SK-N-SH (cell line): ENCODE data around the gene ARL6IP4. TPM values are rescaled to one million over a fixed set of nuclear protein-coding genes. Genes with fewer than 3 reads are reported as not detected.

ENCODE experiments used
- CTCF ChIA-PET: fragments of 300-600, 350-600 bp; formaldehyde crosslinking; extraction: SDS; loops from one replicate; lab custom pipeline; 2021; lab: Yijun Ruan, JAX
- POLR2A ChIA-PET: fragments of 350-600 bp; sonication (Branson Sonifier 250); formaldehyde crosslinking; extraction: SDS; loops from one replicate; lab custom pipeline; 2020; ENCODE audit warnings: antibody characterized with exemption, inconsistent platforms; lab: Yijun Ruan, JAX
- DNase-seq: peaks from one replicate; pipeline ENCODE4 v3.0.0; 2012
- H2AFZ ChIP-seq: fragments of 200-600 bp; sonication (generic); 2 replicates; pipeline ENCODE4 v1.8.1; 2016; ENCODE audit warnings: antibody characterized with exemption, mild to moderate bottlenecking, low read depth
- H3F3A ChIP-seq: fragments of 200-600 bp; sonication (generic); replicated peaks from 2 replicates; pipeline ENCODE3; 2016; ENCODE audit warnings: antibody characterized with exemption, mild to moderate bottlenecking; ENCODE audit not compliant: insufficient read depth
- H3K27ac ChIP-seq, 2 experiments: fragments of 200-500 bp in 1 of 2; fragments of 200-600 bp in 1 of 2; sonication (Bioruptor generic) in 1 of 2; sonication (generic), shearing (Covaris generic) in 1 of 2; 2 replicates each; pipeline versions ENCODE4 v1.5.1 to v1.6.1; 2014 to 2016; ENCODE audit warnings: low read depth in 2 of 2, inconsistent platforms in 1 of 2, low read length in 1 of 2, mild to moderate bottlenecking in 1 of 2, mixed read lengths in 1 of 2
- H3K27me3 ChIP-seq: fragments of 200-600 bp; sonication (generic), shearing (Covaris generic); 2 replicates; pipeline ENCODE4 v1.6.1; 2016; ENCODE audit warnings: mixed run types; ENCODE audit not compliant: insufficient read depth
- H3K36me3 ChIP-seq, 2 experiments: fragments of 200-500 bp in 1 of 2; fragments of 200-600 bp in 1 of 2; sonication (Bioruptor generic) in 1 of 2; sonication (generic) in 1 of 2; replicated peaks in 1 of 2; 2 replicates each; pipeline versions ENCODE3 to v1.5.1; 2014 to 2016; ENCODE audit warnings: low read length in 1 of 2, mild to moderate bottlenecking in 1 of 2; ENCODE audit not compliant: insufficient read depth in 2 of 2, control insufficient read depth in 1 of 2
- H3K4me1 ChIP-seq, 2 experiments: fragments of 200-500 bp in 1 of 2; fragments of 200-600 bp in 1 of 2; sonication (Bioruptor generic) in 1 of 2; sonication (generic), shearing (Covaris generic) in 1 of 2; 2 replicates each; pipeline versions ENCODE4 v1.5.1 to v1.6.1; 2014 to 2016; ENCODE audit warnings: low read depth in 1 of 2, low read length in 1 of 2, mixed run types in 1 of 2; ENCODE audit not compliant: insufficient read depth in 2 of 2, control insufficient read depth in 1 of 2
- H3K4me2 ChIP-seq: fragments of 200-600 bp; sonication (generic), shearing (Covaris generic); 2 replicates; pipeline ENCODE4 v1.6.1; 2017; ENCODE audit warnings: mixed run types
- H3K4me3 ChIP-seq, 2 experiments: fragments of 200-500 bp in 1 of 2; fragments of 200-600 bp in 1 of 2; sonication (Bioruptor generic) in 1 of 2; sonication (generic), shearing (Covaris generic) in 1 of 2; 2 replicates each; pipeline versions ENCODE4 v1.5.1 to v1.8.1; 2014 to 2016; ENCODE audit warnings: low read depth in 2 of 2, inconsistent platforms in 1 of 2, low read length in 1 of 2, mild to moderate bottlenecking in 1 of 2, mixed read lengths in 1 of 2, moderate library complexity in 1 of 2
- H3K79me2 ChIP-seq: fragments of 200-600 bp; sonication (generic); 2 replicates; pipeline ENCODE4 v1.8.1; 2017; ENCODE audit warnings: mild to moderate bottlenecking; ENCODE audit not compliant: insufficient read depth
- H3K9ac ChIP-seq: fragments of 200-600 bp; sonication (generic); 2 replicates; pipeline ENCODE4 v1.6.1; 2017; ENCODE audit warnings: mixed run types
- H3K9me2 ChIP-seq: fragments of 200-600 bp; sonication (generic); 2 replicates; pipeline ENCODE4 v1.6.1; 2017; ENCODE audit warnings: mixed run types
- H3K9me3 ChIP-seq: fragments of 200-600 bp; sonication (generic); 2 replicates; pipeline ENCODE4 v1.6.1; 2017; ENCODE audit warnings: mixed run types, mild to moderate bottlenecking, moderate library complexity
- H4K20me1 ChIP-seq: fragments of 200-600 bp; sonication (generic); 2 replicates; pipeline ENCODE4 v1.6.1; 2017; ENCODE audit warnings: mild to moderate bottlenecking, mixed run types; ENCODE audit not compliant: insufficient read depth
- EP300 ChIP-seq, 2 experiments: IDR thresholded peaks; 2 replicates each; pipeline versions ENCODE4 v1.4.0 to v1.6.1; 2012; ENCODE audit warnings: borderline replicate concordance in 1 of 2, low read depth in 1 of 2, low read length in 1 of 2
- FOSL2 ChIP-seq: IDR thresholded peaks from 2 replicates; pipeline ENCODE4 v1.4.0; 2012; ENCODE audit warnings: low read depth, mild to moderate bottlenecking, moderate library complexity, borderline replicate concordance
- JUND ChIP-seq: IDR thresholded peaks from 2 replicates; pipeline ENCODE4 v1.4.0; 2012
- MEF2A ChIP-seq: IDR thresholded peaks from 2 replicates; pipeline ENCODE4 v1.4.0; 2012; ENCODE audit warnings: low read depth, borderline replicate concordance
- NFIC ChIP-seq: IDR thresholded peaks from 2 replicates; pipeline ENCODE4 v1.4.0; 2012; ENCODE audit warnings: borderline replicate concordance
- RXRA ChIP-seq: IDR thresholded peaks from 2 replicates; pipeline ENCODE4 v1.4.0; 2012; ENCODE audit warnings: low read depth, mild to moderate bottlenecking, borderline replicate concordance
- SIN3A ChIP-seq: IDR thresholded peaks from 2 replicates; pipeline ENCODE4 v1.6.1; 2012; ENCODE audit warnings: low read depth, mild to moderate bottlenecking, low read length, moderate library complexity, borderline replicate concordance
- TAF1 ChIP-seq: IDR thresholded peaks from 2 replicates; pipeline ENCODE4 v1.6.1; 2012; ENCODE audit warnings: low read depth, mild to moderate bottlenecking, low read length, moderate library complexity, borderline replicate concordance
- TCF12 ChIP-seq: IDR thresholded peaks from 2 replicates; pipeline ENCODE4 v1.4.0; 2012
- YY1 ChIP-seq: IDR thresholded peaks from 2 replicates; pipeline ENCODE4 v1.4.0; 2012; ENCODE audit warnings: low read depth, mild to moderate bottlenecking
- WGBS: methylation state at CpG from one replicate; pipeline ENCODE4 v1.1.6; 2017; ENCODE audit warnings: low lambda C conversion rate; 5-methylcytosine and 5-hydroxymethylcytosine counted together
- polyA plus RNA-seq, 3 experiments: library from polyadenylated mRNA; depleted of rRNA; stranded (reverse); fragments of >200 nt; gene quantifications; 2 replicates each; pipeline ENCODE4 v1.2.3, GENCODE V29; 2012
- TF ChIP-seq, protein P1 (sequence below): IDR thresholded peaks from 2 replicates; pipeline ENCODE4 v1.4.0; 2012; ENCODE audit warnings: low read depth
- TF ChIP-seq, protein P2 (sequence below): IDR thresholded peaks from 2 replicates; pipeline ENCODE4; 2012
- TF ChIP-seq, protein P3 (sequence below): IDR thresholded peaks from 2 replicates; pipeline ENCODE4 v1.4.0; 2012; ENCODE audit warnings: low read depth, borderline replicate concordance
- TF ChIP-seq, protein P4 (sequence below): fragments of 150-350 bp; IDR thresholded peaks from 2 replicates; pipeline ENCODE4 v1.6.1; 2016; ENCODE audit warnings: mild to moderate bottlenecking, low read depth, low read length
- TF ChIP-seq, protein P5 (sequence below): IDR thresholded peaks from 2 replicates; pipeline ENCODE4 v1.4.0; 2012; ENCODE audit warnings: low read depth, borderline replicate concordance

Gene ARL6IP4
- polyA plus RNA-seq, 1 of the 3 experiments (the other 2 are of a cell fraction), result 370 TPM

DNA sequence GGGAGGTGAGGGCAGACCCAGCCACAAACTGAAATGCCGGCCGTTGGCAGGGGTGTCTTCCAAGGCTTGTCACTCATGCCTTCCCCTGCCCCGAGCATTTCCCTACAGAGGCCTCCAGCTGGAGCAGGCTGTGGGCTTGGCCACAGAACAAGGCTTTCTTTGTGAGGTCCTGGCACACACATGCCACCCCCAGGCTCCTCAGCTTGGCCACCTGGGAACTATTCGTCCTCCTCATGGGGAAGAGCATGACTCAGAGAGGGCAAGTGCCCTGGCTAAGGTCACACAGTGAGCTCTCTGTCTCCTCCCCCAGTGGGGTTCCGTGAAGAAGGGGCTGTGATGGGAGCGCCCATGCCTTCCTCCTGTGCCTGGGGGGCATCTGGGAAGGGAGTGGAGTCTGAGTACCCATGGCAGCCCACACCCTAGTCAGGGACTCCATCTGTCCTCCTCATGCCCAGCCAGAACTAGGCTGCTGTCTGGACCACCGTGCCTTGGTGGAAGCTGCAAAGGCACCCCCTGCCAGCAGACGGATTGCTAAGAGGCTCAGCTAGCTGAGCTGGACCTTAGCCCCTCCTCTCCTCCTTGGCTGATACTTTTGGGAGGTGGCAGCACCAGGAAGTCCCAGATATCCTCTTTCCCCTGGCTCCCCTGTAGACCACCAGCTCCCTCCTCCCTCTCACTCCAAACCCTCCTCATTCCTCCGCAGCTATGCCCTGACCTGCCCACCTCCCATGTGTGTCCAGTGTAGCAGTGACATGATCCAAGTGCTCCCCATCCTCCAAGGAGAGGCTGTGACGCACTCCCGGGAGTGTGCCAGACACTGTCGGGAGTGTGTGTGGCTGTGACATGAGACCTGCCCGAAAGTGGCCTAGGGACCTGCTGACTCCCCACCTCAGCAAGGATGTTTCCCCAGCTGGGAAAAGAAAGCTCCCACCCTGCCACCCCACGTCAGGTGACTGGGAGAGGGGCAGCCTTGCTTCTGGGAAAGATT is 35.6 kb upstream of the ARL6IP4 start:
- H3F3A ChIP-seq, result peaks cover 16% of the 10 kb centered on the region
- no peaks in the 10 kb centered on the region for H3K36me3 ChIP-seq
- TF ChIP-seq, protein P1, sequence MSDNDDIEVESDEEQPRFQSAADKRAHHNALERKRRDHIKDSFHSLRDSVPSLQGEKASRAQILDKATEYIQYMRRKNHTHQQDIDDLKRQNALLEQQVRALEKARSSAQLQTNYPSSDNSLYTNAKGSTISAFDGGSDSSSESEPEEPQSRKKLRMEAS, result 0 out of 2 replicates have a peak, but pooled peaks have one; percentile 41
- TF ChIP-seq, protein P2, sequence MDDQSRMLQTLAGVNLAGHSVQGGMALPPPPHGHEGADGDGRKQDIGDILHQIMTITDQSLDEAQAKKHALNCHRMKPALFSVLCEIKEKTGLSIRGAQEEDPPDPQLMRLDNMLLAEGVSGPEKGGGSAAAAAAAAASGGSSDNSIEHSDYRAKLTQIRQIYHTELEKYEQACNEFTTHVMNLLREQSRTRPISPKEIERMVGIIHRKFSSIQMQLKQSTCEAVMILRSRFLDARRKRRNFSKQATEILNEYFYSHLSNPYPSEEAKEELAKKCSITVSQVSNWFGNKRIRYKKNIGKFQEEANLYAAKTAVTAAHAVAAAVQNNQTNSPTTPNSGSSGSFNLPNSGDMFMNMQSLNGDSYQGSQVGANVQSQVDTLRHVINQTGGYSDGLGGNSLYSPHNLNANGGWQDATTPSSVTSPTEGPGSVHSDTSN, result peak; percentile 50
- peak in 1 of 2 experiments; percentile 15; a peak in 1 of 4 replicates for TF ChIP-seq EP300 (IDR thresholded peaks at IDR 0.05; ENCODE audit: borderline replicate concordance in 1 of 2, low read depth in 1 of 2, low read length in 1 of 2)
- no peak for TF ChIP-seq TAF1
- no peak for TF ChIP-seq JUND
- peak; percentile 38; the same call in 1 of the 2 replicates for TF ChIP-seq FOSL2
- TF ChIP-seq NFIC, result peak; percentile 29; the same call in 1 of the 2 replicates
- peak; percentile 80 for TF ChIP-seq TCF12
- H3K27ac ChIP-seq, result peak overlapping the region in 1 of 2 experiments; percentile 45; a peak in 2 of 4 replicates
- H3K9me2 ChIP-seq, result no peaks in the 10 kb centered on the region
- H3K4me3 ChIP-seq, result no peak overlapping the region
- H3K27me3 ChIP-seq, result no peaks in the 10 kb centered on the region
- H3K4me2 ChIP-seq, result no peak overlapping the region; the same call in 1 of the 2 replicates
- H3K9ac ChIP-seq, result no peak overlapping the region
- H3K9me3 ChIP-seq, result no peaks in the 10 kb centered on the region
- ChIA-PET POLR2A (no interaction called here), CTCF (interaction anchor here (0.7 to 13.7 kb wide), 5 partner anchors 11 to 151 kb away, joined by 3 to 148 read pairs (median 5); no protein-coding TSS in a partner anchor)
- H3K79me2 ChIP-seq, result no peaks in the 10 kb centered on the region
- WGBS, result 62% methylated on average over 12 of the region's 14 CpGs
- DNase-seq, result no peak
- H4K20me1 ChIP-seq, result no peaks in the 10 kb centered on the region
- H2AFZ ChIP-seq, result no peak overlapping the region
- peaks cover 0 to 31% of the 10 kb centered on the region in 2 experiments; a peak in 2 of 4 replicates for H3K4me1 ChIP-seq

DNA sequence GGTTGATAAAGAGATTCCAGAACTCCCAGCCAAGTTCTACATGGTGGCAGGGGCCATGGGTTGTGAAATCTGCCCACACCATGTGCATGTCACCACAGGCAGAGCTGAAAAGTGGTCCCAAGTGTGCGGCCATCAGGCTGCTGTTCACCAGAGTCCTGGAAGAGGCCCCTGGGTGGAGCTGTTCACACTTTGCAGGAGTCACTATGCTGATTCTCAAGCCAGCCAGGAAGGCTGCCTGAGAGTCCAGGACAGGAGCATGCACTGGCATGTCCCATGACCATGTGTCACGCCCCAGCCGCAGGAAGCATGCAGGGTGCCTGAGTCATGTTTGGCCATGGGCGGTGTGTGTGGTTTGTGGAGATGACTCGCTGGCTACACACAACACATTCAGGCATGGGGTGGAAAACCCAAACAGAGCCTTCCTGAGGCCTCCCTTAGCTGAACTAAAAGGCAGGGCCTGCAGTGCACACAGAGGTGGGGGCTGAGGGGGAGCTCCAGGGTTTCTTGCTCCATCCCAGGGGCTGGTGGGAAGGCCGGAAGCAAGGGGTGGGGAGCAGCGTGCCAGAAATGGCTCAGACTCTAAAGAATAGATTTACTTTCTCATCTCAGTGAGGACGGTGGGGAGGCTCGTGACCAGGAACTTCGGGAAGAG is 33.7 kb upstream of the ARL6IP4 start:
- DNase-seq, result no peak
- H2AFZ ChIP-seq, result no peak overlapping the region; the same call in 1 of the 2 replicates
- no peak overlapping the region; the same call in 1 of the 2 replicates for H3K9ac ChIP-seq
- no peaks in the 10 kb centered on the region for H3K36me3 ChIP-seq
- H3K4me2 ChIP-seq, result peak overlapping the region; percentile 26; the same call in 1 of the 2 replicates
- peaks cover 22% of the 10 kb centered on the region for H3F3A ChIP-seq
- H3K9me3 ChIP-seq, result no peaks in the 10 kb centered on the region
- no peaks in the 10 kb centered on the region for H4K20me1 ChIP-seq
- no peaks in the 10 kb centered on the region for H3K79me2 ChIP-seq
- POLR2A ChIA-PET, result interaction anchor here (0.6 kb wide), 1 partner anchor 15 kb away, joined by 3 read pairs; no protein-coding TSS in a partner anchor
- H3K4me1 ChIP-seq, result peaks cover 0 to 37% of the 10 kb centered on the region in 2 experiments; a peak in 2 of 4 replicates
- H3K27me3 ChIP-seq, result no peaks in the 10 kb centered on the region
- no peaks in the 10 kb centered on the region for H3K9me2 ChIP-seq
- WGBS, result 74% methylated on average over 6 of the region's 10 CpGs
- CTCF ChIA-PET, result interaction anchor here (1.0 to 13.7 kb wide), 3 partner anchors 79 to 153 kb away, joined by 3 to 148 read pairs (median 12); no protein-coding TSS in a partner anchor
- no peak overlapping the region for H3K4me3 ChIP-seq
- H3K27ac ChIP-seq, result peak overlapping the region; percentile 0 to 89; a peak in 2 of 4 replicates
- TF ChIP-seq SIN3A (peak; percentile 87; the same call in 1 of the 2 replicates), EP300 (IDR thresholded peaks at IDR 0.05; ENCODE audit: borderline replicate concordance in 1 of 2, low read depth in 1 of 2, low read length in 1 of 2) (peak in 1 of 2 experiments; percentile 54; a peak in 1 of 4 replicates), FOSL2 (peak; percentile 92), JUND (peak; percentile 83), YY1 (no peak), RXRA (peak; percentile 33; the same call in 1 of the 2 replicates), MEF2A (no peak)
- TF ChIP-seq, protein P3, sequence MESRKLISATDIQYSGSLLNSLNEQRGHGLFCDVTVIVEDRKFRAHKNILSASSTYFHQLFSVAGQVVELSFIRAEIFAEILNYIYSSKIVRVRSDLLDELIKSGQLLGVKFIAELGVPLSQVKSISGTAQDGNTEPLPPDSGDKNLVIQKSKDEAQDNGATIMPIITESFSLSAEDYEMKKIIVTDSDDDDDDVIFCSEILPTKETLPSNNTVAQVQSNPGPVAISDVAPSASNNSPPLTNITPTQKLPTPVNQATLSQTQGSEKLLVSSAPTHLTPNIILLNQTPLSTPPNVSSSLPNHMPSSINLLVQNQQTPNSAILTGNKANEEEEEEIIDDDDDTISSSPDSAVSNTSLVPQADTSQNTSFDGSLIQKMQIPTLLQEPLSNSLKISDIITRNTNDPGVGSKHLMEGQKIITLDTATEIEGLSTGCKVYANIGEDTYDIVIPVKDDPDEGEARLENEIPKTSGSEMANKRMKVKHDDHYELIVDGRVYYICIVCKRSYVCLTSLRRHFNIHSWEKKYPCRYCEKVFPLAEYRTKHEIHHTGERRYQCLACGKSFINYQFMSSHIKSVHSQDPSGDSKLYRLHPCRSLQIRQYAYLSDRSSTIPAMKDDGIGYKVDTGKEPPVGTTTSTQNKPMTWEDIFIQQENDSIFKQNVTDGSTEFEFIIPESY, result peak; percentile 19; the same call in 1 of the 2 replicates
- TF ChIP-seq, protein P4, sequence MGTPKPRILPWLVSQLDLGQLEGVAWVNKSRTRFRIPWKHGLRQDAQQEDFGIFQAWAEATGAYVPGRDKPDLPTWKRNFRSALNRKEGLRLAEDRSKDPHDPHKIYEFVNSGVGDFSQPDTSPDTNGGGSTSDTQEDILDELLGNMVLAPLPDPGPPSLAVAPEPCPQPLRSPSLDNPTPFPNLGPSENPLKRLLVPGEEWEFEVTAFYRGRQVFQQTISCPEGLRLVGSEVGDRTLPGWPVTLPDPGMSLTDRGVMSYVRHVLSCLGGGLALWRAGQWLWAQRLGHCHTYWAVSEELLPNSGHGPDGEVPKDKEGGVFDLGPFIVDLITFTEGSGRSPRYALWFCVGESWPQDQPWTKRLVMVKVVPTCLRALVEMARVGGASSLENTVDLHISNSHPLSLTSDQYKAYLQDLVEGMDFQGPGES, result no peak
- TF ChIP-seq, protein P5, sequence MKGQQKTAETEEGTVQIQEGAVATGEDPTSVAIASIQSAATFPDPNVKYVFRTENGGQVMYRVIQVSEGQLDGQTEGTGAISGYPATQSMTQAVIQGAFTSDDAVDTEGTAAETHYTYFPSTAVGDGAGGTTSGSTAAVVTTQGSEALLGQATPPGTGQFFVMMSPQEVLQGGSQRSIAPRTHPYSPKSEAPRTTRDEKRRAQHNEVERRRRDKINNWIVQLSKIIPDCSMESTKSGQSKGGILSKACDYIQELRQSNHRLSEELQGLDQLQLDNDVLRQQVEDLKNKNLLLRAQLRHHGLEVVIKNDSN, result peak; percentile 56; the same call in 1 of the 2 replicates
